ENCODE results near the gene HSD17B13. TPM values are rescaled to one million over a fixed set of nuclear protein-coding genes. Genes with fewer than 3 reads are reported as not detected.

The HSD17B13 gene
- total RNA-seq = under 0.01 TPM in 2 replicates

- Histone ChIP-seq H3K9me3 (ENCODE audit: low read depth, low read length) (no peaks in the 10 kb centered on the region), H3K4me3 (ENCODE audit: insufficient read depth, low read length) (no peak within 1 kb of the TSS), H3K4me1 (ENCODE audit: insufficient read depth, low read length) (no peaks in the 10 kb centered on the region), H3K27me3 (ENCODE audit: insufficient read depth, low read length) (no peaks in the 10 kb centered on the region), H3K79me2 (ENCODE audit: insufficient read depth, low read length) (no peaks in the 10 kb centered on the region), H3K4me2 (ENCODE audit: insufficient read depth, low read length) (no peak within 1 kb of the TSS), H3K36me3 (ENCODE audit: insufficient read depth, low read length) (no peaks in the 10 kb centered on the region), H4K20me1 (ENCODE audit: insufficient read depth, low read length) (no peaks in the 10 kb centered on the region), H2AFZ (ENCODE audit: low read length) (no peak within 1 kb of the TSS), H3K27ac (ENCODE audit: low read depth, low read length) (no peak within 1 kb of the TSS)
- no peak for TF ChIP-seq CTCF (IDR thresholded peaks at IDR 0.05; ENCODE audit: extremely low read depth, low read depth, low read length)
- DNase-seq (ENCODE audit: insufficient read length, low spot score, missing footprints) = no peak
These were observed at the start of gene HSD17B13 for GRCh38 chr4:87322754-87323153. Gene HSD17B13 (minus strand): TSS chr4:87322882. CDS start chr4:87322841, 41 bp downstream.

GRCh38 chr4:87370068-87370467 lies 47.4 kb upstream of the HSD17B13 start:
- H3K4me2 ChIP-seq (ENCODE audit: insufficient read depth, low read length) = no peak overlapping the region

GRCh38 chr4:87366521-87367162 lies 44.0 kb upstream of the HSD17B13 start:
- Histone ChIP-seq H3K36me3 (ENCODE audit: insufficient read depth, low read length) (no peaks in the 10 kb centered on the region), H3K27ac (ENCODE audit: low read depth, low read length) (no peak overlapping the region), H3K9me3 (ENCODE audit: low read depth, low read length) (no peaks in the 10 kb centered on the region), H2AFZ (ENCODE audit: low read length) (no peak overlapping the region), H3K4me2 (ENCODE audit: insufficient read depth, low read length) (no peak overlapping the region), H3K4me1 (ENCODE audit: insufficient read depth, low read length) (no peaks in the 10 kb centered on the region), H3K27me3 (ENCODE audit: insufficient read depth, low read length) (no peaks in the 10 kb centered on the region), H4K20me1 (ENCODE audit: insufficient read depth, low read length) (no peaks in the 10 kb centered on the region), H3K79me2 (ENCODE audit: insufficient read depth, low read length) (no peaks in the 10 kb centered on the region), H3K4me3 (ENCODE audit: insufficient read depth, low read length) (no peak overlapping the region)
- no peak for TF ChIP-seq CTCF (IDR thresholded peaks at IDR 0.05; ENCODE audit: extremely low read depth, low read depth, low read length)
- no peak for DNase-seq (ENCODE audit: insufficient read length, low spot score, missing footprints)

More at GRCh38 chr4:87370068-87370467, 47.4 kb upstream of the HSD17B13 start:
- Histone ChIP-seq H2AFZ (ENCODE audit: low read length) (no peak overlapping the region), H3K9me3 (ENCODE audit: low read depth, low read length) (no peaks in the 10 kb centered on the region), H3K36me3 (ENCODE audit: insufficient read depth, low read length) (no peaks in the 10 kb centered on the region), H3K79me2 (ENCODE audit: insufficient read depth, low read length) (no peaks in the 10 kb centered on the region), H4K20me1 (ENCODE audit: insufficient read depth, low read length) (no peaks in the 10 kb centered on the region), H3K27me3 (ENCODE audit: insufficient read depth, low read length) (no peaks in the 10 kb centered on the region), H3K27ac (ENCODE audit: low read depth, low read length) (no peak overlapping the region), H3K4me3 (ENCODE audit: insufficient read depth, low read length) (no peak overlapping the region), H3K4me1 (ENCODE audit: insufficient read depth, low read length) (peaks cover under 1% of the 10 kb centered on the region)
- DNase-seq (ENCODE audit: insufficient read length, low spot score, missing footprints) = no peak
- no peak for TF ChIP-seq CTCF (IDR thresholded peaks at IDR 0.05; ENCODE audit: extremely low read depth, low read depth, low read length)

GRCh38 chr4:87365348-87365747 lies 42.7 kb upstream of the HSD17B13 start:
- no peak for TF ChIP-seq CTCF (IDR thresholded peaks at IDR 0.05; ENCODE audit: extremely low read depth, low read depth, low read length)
- Histone ChIP-seq H3K36me3 (ENCODE audit: insufficient read depth, low read length) (no peaks in the 10 kb centered on the region), H3K27ac (ENCODE audit: low read depth, low read length) (no peak overlapping the region), H4K20me1 (ENCODE audit: insufficient read depth, low read length) (no peaks in the 10 kb centered on the region), H3K4me1 (ENCODE audit: insufficient read depth, low read length) (no peaks in the 10 kb centered on the region), H3K4me3 (ENCODE audit: insufficient read depth, low read length) (no peak overlapping the region), H3K4me2 (ENCODE audit: insufficient read depth, low read length) (no peak overlapping the region), H3K9me3 (ENCODE audit: low read depth, low read length) (no peaks in the 10 kb centered on the region), H3K27me3 (ENCODE audit: insufficient read depth, low read length) (no peaks in the 10 kb centered on the region), H3K79me2 (ENCODE audit: insufficient read depth, low read length) (no peaks in the 10 kb centered on the region), H2AFZ (ENCODE audit: low read length) (no peak overlapping the region)
- DNase-seq (ENCODE audit: insufficient read length, low spot score, missing footprints) = no peak

Data from osteoblast (primary cell).